Natural killer cell (primary cell): Measurements from ENCODE around the gene GZMB. TPM values are rescaled to one million over a fixed set of nuclear protein-coding genes. Genes with fewer than 3 reads are reported as not detected.

Experiments used
- total RNA-seq, 4 donors: library from RNA; stranded (reverse); fragments of 120-200 nt in 1 of 4; gene quantifications; one replicate each; pipeline versions ENCODE4 v1.2.3 to v1.2.4, GENCODE V29; 2013 to 2022

The GZMB gene
- total RNA-seq, 3 donors from 2014 or later (not counting 1 experiment from before 2014, with no cell fraction given): 1,176 to 1,565 (median 1,384) TPM

Other genes with a start within 250 kb of the GZMB start
- under 1 TPM; 0.23 to 0.53 (median 0.42) TPM for gene NYNRIN, start 235.2 kb downstream of the GZMB start, total RNA-seq
- 1 to 10 TPM in 2 of 3 donors, under 1 TPM in 1; 0.75 to 1.5 (median 1.1) TPM for gene CBLN3, start 204.5 kb downstream of the GZMB start, total RNA-seq
- 100 to 1,000 TPM; 106 to 141 (median 116) TPM for gene KHNYN, start 204.2 kb downstream of the GZMB start, total RNA-seq
- 100 to 1,000 TPM in 2 of 3 donors, 10 to 100 TPM in 1; 97.1 to 106 (median 100) TPM for gene SDR39U1, start 191.4 kb downstream of the GZMB start, total RNA-seq
- gene CMA1, start 125.9 kb downstream of the GZMB start, total RNA-seq: under 1 TPM in 1 of 3 donors, not detected in 2; 0.63 TPM
- gene CTSG, start 57.9 kb downstream of the GZMB start, total RNA-seq: 1 to 10 TPM in 1 of 3 donors, under 1 TPM in 1, not detected in 1; 0.43 to 1.0 TPM
- gene GZMH, start 24.5 kb downstream of the GZMB start, total RNA-seq: 100 to 1,000 TPM; 236 to 677 (median 284) TPM